ENCODE measurements around the gene RPTOR. TPM values are rescaled to one million over a fixed set of nuclear protein-coding genes. Genes with fewer than 3 reads are reported as not detected.

The RPTOR gene
- total RNA-seq, 1 experiment from 2014 or later = 25.1 TPM

GRCh38 chr17:81000334-81000630 lies 455.6 kb downstream of the RPTOR start:
- Mint-ChIP-seq H3K4me3 (no peak overlapping the region), H3K27me3 (ENCODE audit: low read depth) (peaks cover 38% of the 10 kb centered on the region), H3K9me3 (peaks cover 0 to 4% of the 10 kb centered on the region in 2 experiments; a peak in 2 of 5 replicates), H3K4me1 (peaks cover 10 to 14% of the 10 kb centered on the region in 2 experiments), H3K27ac (no peak overlapping the region), H3K36me3 (ENCODE audit: insufficient read depth in 1 of 3, low read depth in 3 of 3) (peaks cover 5 to 20% (median 17%) of the 10 kb centered on the region in 3 experiments; a peak in 5 of 7 replicates)
- Histone ChIP-seq H2BK12ac (ENCODE audit: insufficient read length, low read depth, low read length) (no peak overlapping the region), H2BK5ac (ENCODE audit: insufficient read length, low read length) (no peak overlapping the region), H2BK120ac (ENCODE audit: low read depth, low read length, poor library complexity, severe bottlenecking) (no peak overlapping the region), H3K14ac (ENCODE audit: insufficient read depth, low read length) (no peak overlapping the region), H2AK5ac (ENCODE audit: insufficient read length, low read length) (no peak overlapping the region), H3K27ac (ENCODE audit: insufficient read length, low read depth, low read length) (no peak overlapping the region), H3K4me2 (ENCODE audit: insufficient read depth, insufficient read length, low read length) (no peak overlapping the region), H3K79me1 (ENCODE audit: insufficient read depth, low read depth, low read length, poor library complexity, severe bottlenecking) (no peaks in the 10 kb centered on the region), H4K5ac (ENCODE audit: insufficient read length, low read depth, low read length) (no peak overlapping the region), H3K23me2 (ENCODE audit: insufficient read length, low read depth, low read length, poor library complexity, severe bottlenecking) (peaks cover 4% of the 10 kb centered on the region), H3T11ph (ENCODE audit: low read length) (no peak overlapping the region), H3K79me2 (ENCODE audit: insufficient read depth, low read length) (no peaks in the 10 kb centered on the region), H2BK15ac (ENCODE audit: low read depth, low read length) (no peak overlapping the region), H3K23ac (ENCODE audit: insufficient read length, low read depth, low read length) (no peak overlapping the region), H4K20me1 (ENCODE audit: control insufficient read depth, insufficient read depth, insufficient read length) (no peaks in the 10 kb centered on the region), H3K9me3 (ENCODE audit: control insufficient read depth, low read depth, low read length) (no peaks in the 10 kb centered on the region), H4K91ac (ENCODE audit: insufficient read length, low read depth, low read length) (no peak overlapping the region), H3K9ac (ENCODE audit: extremely low read depth, insufficient read length, low read length) (no peak overlapping the region), H2BK20ac (ENCODE audit: low read depth, low read length, poor library complexity, severe bottlenecking) (no peak overlapping the region), H3K18ac (ENCODE audit: insufficient read length, low read depth, low read length) (no peak overlapping the region), H2AFZ (ENCODE audit: low read length) (no peak overlapping the region), H3K27me3 (ENCODE audit: insufficient read depth, low read length) (no peaks in the 10 kb centered on the region; the same call in 1 of the 2 replicates), H3K4ac (ENCODE audit: low read depth, low read length) (no peak overlapping the region), H3K4me1 (ENCODE audit: insufficient read depth, low read length) (no peaks in the 10 kb centered on the region), H3K56ac (ENCODE audit: insufficient read length, low read depth, low read length) (no peak overlapping the region), H4K8ac (replicated peaks; ENCODE audit: insufficient read length, low read depth, low read length) (no peak overlapping the region)
- no peak for TF ChIP-seq CTCF (conservative IDR thresholded peaks at IDR 0.05)
- no CpG with 5 or more reads among the region's 8 CpGs for WGBS (ENCODE audit: extremely low coverage, insufficient read length, low lambda C conversion rate)
- no peak for DNase-seq

Measured in H9 (cell line).